ENCODE measurements around the gene BDKRB2. TPM values are rescaled to one million over a fixed set of nuclear protein-coding genes. Genes with fewer than 3 reads are reported as not detected.

BDKRB2 gene
- total RNA-seq, 1 donor from 2014 or later: 10.1 TPM

- Mint-ChIP-seq H3K9me3 (peaks cover 4% of the 10 kb centered on the region), H3K4me1 (peaks cover 20% of the 10 kb centered on the region), H3K4me3 (no peak overlapping the region), H3K27ac (no peak overlapping the region), H3K36me3 (no peaks in the 10 kb centered on the region), H3K27me3 (ENCODE audit: low read depth) (no peaks in the 10 kb centered on the region)
- DNase-seq (ENCODE audit: low spot score in 2 of 2, unreplicated experiment in 2 of 2): no peak
- TF ChIP-seq CTCF (IDR thresholded peaks at IDR 0.05; ENCODE audit: unreplicated experiment): no peak
These were observed 10.4 kb upstream of the BDKRB2 start for GRCh38 chr14:96194262-96194656.

- Mint-ChIP-seq H3K4me3 (no peak overlapping the region), H3K27ac (no peak overlapping the region), H3K36me3 (no peaks in the 10 kb centered on the region), H3K9me3 (peaks cover 4% of the 10 kb centered on the region), H3K27me3 (ENCODE audit: low read depth) (no peaks in the 10 kb centered on the region), H3K4me1 (peaks cover 17% of the 10 kb centered on the region)
- TF ChIP-seq CTCF (IDR thresholded peaks at IDR 0.05; ENCODE audit: unreplicated experiment): no peak
- no peak for DNase-seq (ENCODE audit: low spot score in 2 of 2, unreplicated experiment in 2 of 2)
These were observed 9.8 kb upstream of the BDKRB2 start for GRCh38 chr14:96194657-96195431.

- no peak overlapping the region for H3K27ac Mint-ChIP-seq
- peaks cover 17% of the 10 kb centered on the region for H3K4me1 Mint-ChIP-seq
- H3K4me3 Mint-ChIP-seq: no peak overlapping the region
- H3K9me3 Mint-ChIP-seq: peaks cover 4% of the 10 kb centered on the region
- DNase-seq (ENCODE audit: low spot score in 2 of 2, unreplicated experiment in 2 of 2): no peak
- TF ChIP-seq CTCF (IDR thresholded peaks at IDR 0.05; ENCODE audit: unreplicated experiment): no peak
- no peaks in the 10 kb centered on the region for H3K36me3 Mint-ChIP-seq
- no peaks in the 10 kb centered on the region for H3K27me3 Mint-ChIP-seq (ENCODE audit: low read depth)
These were observed 9.1 kb upstream of the BDKRB2 start for GRCh38 chr14:96195441-96196081.

GRCh38 chr14:96197163-96197852 is 7.3 kb upstream of the BDKRB2 start:
- H3K36me3 Mint-ChIP-seq: no peaks in the 10 kb centered on the region
- H3K9me3 Mint-ChIP-seq: peaks cover 4% of the 10 kb centered on the region
- H3K27ac Mint-ChIP-seq: no peak overlapping the region
- DNase-seq (ENCODE audit: low spot score in 2 of 2, unreplicated experiment in 2 of 2): no peak
- no peak for TF ChIP-seq CTCF (IDR thresholded peaks at IDR 0.05; ENCODE audit: unreplicated experiment)
- peaks cover 23% of the 10 kb centered on the region for H3K4me1 Mint-ChIP-seq
- no peak overlapping the region for H3K4me3 Mint-ChIP-seq
- H3K27me3 Mint-ChIP-seq (ENCODE audit: low read depth): no peaks in the 10 kb centered on the region

GRCh38 chr14:96197969-96198368 is 6.7 kb upstream of the BDKRB2 start:
- no peaks in the 10 kb centered on the region for H3K27me3 Mint-ChIP-seq (ENCODE audit: low read depth)
- TF ChIP-seq CTCF (IDR thresholded peaks at IDR 0.05; ENCODE audit: unreplicated experiment): no peak
- no peak for DNase-seq (ENCODE audit: low spot score in 2 of 2, unreplicated experiment in 2 of 2)
- H3K27ac Mint-ChIP-seq: no peak overlapping the region
- H3K36me3 Mint-ChIP-seq: no peaks in the 10 kb centered on the region
- H3K4me3 Mint-ChIP-seq: no peak overlapping the region
- peaks cover 4% of the 10 kb centered on the region for H3K9me3 Mint-ChIP-seq
- H3K4me1 Mint-ChIP-seq: peaks cover 23% of the 10 kb centered on the region
